AG20443 (cell line): Measurements from ENCODE around the gene SPECC1L.

Source experiments
- DNase-seq: peaks from one replicate; pipeline ENCODE4 v3.0.0; 2012; ENCODE audit warnings: low spot score, mixed read lengths

SPECC1L gene

DNA sequence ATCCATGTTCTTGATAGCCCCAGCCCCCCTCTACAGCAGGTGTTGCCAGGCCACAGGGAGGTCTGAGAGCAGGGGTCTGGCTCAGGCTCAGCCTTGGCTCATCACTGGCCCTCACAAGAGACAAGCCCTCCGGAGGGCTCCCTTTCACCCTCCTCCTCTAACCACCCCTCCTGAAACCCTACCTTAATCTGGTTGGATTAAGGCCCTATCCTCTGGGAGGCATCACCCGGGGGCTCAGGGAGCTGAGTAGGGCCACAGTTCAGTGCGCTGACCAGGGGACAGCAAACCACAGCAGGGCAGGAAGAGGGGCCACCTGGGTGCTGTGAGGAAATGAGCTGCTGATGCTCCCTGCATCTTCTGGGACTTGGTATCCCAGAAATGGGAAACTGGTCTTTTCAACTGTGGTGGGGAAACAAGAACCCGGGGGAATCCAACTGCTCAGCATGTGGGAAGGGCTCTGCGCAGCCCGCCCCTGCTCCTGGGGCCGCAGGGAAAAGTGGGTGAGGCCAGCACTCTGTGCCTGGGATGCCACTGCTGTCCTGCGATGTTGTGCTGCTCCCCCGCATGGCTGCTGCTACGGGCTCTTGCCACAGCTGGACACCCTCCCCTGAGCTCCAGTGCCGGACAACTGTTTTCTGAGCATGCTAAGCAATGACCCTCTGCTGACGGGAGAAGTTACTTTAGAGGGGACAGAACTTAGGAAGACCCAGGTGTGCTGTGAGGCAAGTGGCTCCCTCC lies 174.3 kb downstream of the SPECC1L start:
- no peak for DNase-seq

DNA sequence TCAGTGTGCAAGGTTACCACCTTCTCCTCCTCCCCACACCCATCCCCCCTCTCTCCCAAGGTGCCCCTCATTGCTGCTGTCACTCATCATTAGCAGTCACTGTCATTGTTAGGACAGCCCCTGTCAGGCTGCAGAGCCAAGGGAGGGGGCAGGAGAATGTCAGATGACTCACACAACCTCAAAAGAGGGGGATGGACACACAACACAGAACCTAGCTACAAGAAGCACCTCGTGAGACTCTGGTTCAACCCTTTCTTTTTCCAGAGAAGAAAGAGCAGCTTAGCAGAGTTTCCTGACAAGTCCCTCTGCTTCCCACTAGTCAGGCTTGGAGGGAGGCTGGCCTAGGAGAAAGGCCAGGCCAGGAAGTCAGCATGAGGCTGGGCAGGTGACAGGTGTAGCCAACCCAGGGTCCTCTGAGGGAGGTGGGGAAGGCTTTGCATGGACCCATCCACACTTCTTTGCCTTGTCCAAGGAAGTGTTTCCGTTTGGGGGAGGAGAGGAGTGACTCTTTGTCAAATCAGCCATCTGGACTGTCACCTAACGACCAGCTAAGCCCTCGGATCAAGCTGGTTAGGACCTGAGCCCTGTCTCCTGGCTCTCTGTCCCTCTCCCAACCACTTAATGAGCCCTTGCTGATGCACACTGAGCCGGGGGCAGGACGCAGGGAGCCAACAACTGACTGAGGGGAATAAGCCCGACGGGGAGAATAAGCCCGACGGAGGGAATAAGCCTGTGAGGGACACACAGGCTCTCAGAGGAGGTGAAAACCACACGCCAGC lies 175.0 kb downstream of the SPECC1L start:
- DNase-seq, result no peak

DNA sequence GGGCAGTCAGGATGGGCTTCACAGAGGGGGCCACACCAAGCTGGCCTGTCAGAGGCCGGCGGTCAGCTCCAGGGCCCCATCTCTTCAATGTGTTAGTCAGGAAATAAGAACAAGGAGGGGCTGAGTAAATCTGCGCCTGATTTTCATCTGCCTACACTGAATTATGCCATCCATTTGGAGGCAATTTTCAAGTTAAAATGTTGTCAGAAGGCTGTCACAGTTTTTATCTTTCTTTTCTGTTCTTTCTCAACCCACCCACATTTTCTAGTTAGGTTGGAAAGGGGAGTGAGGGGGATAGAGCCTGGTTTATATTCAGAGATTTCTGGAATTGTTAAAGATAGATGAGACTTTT lies 175.6 kb downstream of the SPECC1L start:
- DNase-seq, result no peak

DNA sequence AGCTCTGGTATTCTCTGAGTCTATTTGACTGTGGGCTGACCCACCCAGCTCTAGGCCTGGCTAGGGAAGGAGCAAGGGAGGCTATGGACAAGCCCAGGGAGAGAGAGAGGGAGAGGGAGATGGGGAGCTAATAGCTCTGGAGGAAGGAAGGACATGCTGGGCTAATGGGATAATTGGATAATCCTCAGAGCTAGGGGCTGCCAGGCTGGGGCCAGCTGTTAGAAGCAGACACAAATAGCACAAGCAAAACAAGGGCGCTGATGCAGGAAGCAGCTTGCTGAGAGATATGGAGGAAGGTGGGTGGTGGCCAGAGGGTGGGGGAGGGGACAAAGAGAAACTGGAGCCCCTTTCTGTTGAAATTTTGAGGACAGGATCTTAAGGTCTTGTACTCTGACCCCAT lies 180.0 kb downstream of the SPECC1L start:
- no peak for DNase-seq

DNA sequence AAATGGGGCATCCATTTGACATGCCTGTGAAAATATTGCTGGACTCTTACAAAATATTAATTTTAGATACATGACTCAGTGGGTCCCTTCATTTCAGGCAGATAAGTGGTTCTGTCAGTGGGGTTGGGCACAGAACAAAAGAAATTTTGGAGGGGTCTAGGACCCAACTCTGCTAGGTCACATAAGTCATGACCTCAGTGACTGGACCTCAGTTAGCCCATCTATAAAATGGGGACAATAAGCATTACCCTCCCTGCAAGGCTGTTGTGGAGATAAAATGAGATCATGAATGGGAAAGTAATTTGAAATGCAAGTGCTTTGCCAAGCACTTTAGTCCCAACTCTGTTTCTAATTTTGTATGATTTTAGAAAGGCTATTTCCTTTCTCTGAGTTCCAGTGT lies 180.5 kb downstream of the SPECC1L start:
- DNase-seq, result no peak

DNA sequence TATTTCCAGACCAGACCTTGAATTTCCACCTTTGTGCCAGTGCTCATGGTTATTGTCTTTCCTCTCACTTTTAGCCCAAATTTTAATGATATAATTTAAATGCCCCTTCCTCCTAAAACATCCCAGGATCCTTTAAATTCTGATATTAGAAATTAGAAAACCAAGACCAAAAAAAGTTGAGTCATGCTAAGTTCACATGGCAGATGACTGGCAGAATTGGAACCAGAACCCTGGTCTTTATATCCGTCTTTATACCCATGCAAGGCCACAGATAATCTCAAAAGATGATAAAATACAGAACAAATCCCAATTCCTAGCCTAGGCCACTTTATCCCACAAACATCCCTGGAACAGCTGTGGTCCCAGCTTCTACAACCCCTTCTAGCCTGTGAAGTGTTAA lies 183.2 kb downstream of the SPECC1L start:
- no peak for DNase-seq

DNA sequence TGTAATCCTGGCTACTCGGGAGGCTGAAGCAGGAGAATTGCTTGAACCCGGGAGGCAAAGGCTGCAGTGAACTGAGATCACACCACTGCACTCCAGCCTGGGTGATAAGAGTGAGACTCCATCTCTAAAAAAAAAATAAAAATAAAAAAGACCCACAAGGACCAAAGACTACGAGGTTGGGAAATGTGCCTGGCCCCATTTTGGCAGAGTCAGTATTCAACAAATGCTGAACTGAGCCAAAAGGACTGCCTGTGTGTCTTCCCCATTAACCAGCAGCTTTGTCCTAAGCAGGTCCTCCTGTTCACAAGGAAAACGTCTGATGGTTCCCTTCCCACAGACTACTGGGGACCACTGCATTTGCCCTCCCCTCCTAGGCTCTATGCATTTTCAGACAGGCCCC lies 184.4 kb downstream of the SPECC1L start:
- no peak for DNase-seq

DNA sequence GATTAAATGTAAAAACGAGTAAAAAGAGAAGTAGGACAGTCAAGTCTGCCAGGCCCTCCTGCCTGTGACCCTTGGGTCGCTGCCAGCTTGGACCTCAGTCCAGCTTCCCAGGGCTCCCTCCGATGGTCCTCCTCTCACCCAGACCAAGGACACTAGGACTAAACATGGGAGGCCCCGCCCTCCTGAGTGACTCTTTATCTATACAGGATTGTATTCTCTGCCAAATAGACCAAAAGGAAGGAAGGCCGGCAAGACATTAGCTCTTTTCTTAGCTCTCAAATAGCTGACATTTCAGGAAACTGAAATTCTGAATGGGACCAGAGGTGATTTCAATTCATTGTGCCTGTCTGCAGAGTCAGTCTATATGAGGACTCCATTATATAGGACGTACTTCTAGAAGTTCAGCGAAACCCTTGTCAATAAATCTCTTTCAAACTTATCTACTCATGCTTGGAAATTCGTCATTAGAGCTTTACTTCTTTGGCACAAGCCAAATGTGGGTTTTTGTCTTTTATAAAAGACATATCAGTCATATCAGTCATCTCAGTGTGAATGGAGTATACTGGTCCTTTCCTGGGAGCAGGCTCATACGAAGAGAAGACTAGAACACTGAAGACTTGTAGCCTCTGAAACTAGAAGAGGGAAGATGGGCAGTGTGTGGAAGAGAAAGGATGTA lies 185.3 kb downstream of the SPECC1L start:
- DNase-seq, result no peak

DNA sequence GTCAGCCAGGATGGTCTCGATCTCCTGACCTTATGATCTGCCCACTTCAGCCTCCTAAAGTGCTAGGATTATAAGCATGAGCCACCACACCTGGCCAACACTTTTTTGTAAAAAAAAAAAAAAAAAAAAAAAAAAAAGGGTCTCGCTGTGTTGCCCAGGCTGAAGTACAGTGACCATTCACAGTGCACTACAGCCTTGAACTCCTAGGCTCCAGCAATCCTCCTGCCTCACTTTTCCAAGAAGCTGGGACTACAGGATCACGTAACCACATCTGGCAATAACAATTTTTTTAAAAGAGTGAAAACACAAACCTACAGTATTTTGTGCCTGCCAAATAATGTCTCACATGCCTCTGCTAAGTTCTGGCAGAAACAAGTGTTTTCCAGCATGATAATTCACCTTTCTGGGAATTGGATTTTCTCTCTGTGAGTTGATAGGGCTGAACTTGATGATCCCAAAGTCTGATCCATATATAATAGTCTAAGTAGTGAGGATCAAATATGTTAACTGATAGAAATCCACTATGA lies 187.3 kb downstream of the SPECC1L start:
- DNase-seq, result no peak

DNA sequence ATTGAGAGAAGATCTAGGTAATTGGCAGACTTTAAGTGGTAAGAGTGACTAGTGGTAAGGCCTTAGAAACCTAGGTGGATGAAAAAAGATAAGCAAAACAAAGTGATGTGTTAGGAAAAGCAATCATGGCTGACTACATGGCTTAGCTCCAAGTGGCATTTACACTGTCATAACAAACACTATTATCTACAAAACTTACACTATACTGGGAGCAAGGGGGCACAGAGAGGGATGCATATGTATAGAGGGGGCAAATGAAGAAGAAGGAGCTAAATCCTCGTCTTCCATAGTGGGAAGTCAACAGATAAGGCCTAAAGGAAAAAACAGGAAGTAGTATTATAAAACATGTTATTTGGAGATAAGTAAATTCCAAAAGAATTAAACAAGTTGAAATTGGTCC lies 189.3 kb downstream of the SPECC1L start:
- no peak for DNase-seq

DNA sequence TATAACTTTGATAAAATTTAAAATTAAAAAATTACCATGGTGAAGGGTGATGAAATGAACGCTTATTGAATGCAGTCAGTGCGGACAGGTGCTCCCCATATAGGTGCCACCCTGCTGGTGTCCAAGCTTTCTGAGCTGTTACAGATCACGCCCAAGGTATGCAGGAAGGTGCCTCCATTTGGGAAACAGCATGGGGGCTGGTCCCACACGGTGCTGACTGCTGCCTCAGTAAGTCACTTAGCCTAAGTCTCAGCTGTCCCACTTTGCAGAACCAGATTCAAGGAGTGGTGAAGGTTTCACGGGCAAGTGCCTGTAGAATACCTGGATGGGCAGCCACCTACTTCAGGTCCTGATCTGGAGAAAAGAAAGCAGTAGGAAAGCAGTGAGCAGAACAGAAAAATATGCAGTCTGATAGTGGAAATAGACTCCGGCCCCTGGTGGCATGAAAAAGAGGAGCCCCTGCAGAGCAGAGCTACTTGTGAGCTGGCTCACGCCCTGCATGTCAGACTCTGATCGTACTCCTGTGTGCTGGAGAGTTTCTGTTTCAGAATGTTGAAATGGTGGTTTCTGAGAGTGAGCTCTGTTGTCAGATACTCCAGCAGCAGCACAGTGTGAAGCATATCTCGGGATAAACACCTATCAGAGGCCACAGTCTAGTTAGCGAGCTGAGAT lies 189.9 kb downstream of the SPECC1L start:
- DNase-seq, result no peak

DNA sequence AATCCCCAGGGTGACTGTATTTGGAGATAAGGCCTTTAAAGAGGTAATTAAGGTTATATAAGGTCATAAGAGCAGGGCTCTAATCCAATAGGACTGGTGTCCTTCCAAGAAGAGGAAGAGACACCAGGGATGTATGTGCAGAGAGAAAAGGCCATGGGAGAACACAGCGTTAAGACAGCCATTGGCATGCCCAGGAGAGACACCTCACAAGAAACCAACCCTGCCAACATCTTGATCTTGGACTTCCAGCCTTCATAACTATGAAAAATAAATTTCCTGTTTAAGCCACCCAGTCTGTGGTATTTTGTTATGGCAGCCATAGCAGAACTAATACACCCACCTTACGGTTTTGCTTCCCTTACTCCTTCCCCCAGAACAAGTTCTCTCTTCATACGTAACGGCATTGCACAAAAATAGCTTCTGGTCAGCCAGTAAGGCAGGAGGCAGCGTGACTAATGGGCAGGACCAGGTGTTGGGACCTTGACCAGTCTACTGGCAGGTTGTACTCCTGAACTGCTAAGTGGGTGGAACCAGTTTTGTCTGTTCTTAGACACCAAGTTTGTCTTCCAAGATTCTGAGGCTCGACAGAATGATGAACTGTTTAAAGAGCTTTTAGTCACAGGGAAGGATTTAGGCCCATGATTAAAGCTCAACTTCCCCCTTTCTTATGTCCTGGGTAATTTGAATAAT lies 192.6 kb downstream of the SPECC1L start:
- no peak for DNase-seq

DNA sequence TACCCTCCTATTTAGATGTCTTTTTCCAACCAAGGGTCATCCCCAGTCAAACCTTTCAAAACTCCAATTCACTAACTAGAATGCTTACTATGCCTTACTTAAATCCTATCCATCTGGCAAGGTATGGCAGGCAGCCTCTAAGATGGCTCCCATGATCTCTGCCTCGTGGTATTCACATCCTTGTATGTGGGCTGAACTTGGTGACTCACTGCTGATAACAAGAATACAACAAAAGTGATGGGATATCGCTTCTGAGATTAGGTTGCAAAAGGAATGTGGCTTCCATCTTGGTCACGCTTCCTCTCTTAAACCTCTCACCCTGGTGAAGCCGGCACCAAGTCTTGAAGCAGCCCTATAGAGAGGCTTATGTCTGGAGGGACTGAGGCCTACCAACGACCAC lies 194.9 kb downstream of the SPECC1L start:
- DNase-seq, result no peak

DNA sequence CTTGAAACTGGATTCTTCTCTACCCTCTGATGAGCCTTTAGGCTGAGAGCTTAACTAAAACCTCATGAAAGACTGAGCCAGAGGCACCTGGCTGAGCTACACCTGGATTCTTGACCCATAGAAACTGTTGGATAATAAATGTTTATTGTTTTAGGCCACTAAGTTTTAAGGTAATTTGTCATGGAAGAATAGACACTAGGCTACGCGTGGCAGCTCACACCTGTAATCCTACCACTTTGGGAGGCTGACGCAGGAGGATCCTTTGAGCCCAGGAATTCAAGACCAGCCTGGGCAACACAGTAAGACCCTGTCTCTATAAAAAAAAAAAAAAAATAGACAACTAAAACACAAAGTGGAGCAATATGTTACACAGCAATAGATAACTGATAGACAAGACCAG lies 195.3 kb downstream of the SPECC1L start:
- DNase-seq, result no peak

DNA sequence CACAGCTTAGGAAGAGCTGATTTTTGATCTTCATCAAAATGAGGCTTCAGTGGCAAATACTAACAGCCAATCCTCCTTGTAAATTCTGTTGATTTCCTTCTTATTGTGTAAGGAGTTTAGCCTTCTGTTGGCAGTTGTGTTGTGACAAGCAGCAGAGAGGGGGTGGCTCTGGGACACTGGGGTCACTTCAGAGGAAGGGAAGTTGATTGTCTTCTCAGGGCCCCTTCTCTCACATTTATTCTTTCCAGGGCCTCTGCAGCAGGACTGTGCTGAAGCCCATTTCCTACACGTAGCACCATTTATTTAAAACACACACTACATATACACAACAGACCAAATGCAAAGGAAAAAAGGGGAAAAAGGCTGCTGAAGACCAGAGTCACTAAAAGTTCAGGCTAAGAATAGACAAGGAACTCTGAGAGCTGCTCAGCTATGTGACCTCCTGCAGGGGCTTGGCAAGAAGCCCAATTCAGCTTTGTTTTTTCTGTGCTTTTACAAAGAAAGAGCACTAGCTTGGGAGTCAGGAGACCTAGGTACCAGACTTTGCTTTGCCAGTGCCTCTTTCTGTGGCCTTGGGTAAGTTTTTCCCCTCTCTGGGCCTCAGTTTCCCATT lies 196.2 kb downstream of the SPECC1L start:
- peak; percentile 50 for DNase-seq

DNA sequence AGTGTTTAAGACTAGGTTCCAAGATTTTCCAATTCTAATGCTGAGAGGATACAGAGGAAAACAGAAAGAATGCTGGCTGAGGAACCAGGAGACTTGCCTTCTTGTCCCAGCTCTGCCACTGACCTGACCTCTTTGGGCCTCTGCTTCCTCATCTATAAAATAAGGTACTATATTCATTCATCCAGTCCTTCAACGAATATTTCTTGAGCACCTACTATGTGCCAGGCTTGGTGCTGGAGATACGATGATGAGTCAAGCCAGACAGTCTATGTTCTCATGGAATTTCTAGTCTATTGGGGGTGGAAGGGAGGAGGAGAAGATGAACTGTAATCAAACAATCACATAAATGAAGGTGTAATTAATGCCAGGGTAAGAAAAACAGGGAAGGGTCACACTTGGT lies 196.7 kb downstream of the SPECC1L start:
- no peak for DNase-seq
